Left renal pelvis (tissue), 4 donors: ENCODE measurements around the gene MNX1. TPM values are rescaled to one million over a fixed set of nuclear protein-coding genes. Genes with fewer than 3 reads are reported as not detected.

Experiments
- DNase-seq, 4 donors: peaks; one replicate each; pipeline ENCODE4 v3.0.0-alpha.2; 2013; ENCODE audit warnings: low read depth in 4 of 4, low spot score in 3 of 4
- polyA plus RNA-seq, 4 donors: library from polyadenylated mRNA; unstranded; fragments of 120-200 nt; gene quantifications; one replicate each; pipeline ENCODE4 v1.2.1, GENCODE V29; 2013; ENCODE audit not compliant: insufficient read length in 4 of 4

The MNX1 gene
- polyA plus RNA-seq, 4 donors, result 0.14 to 0.32 TPM; not detected in 2

GRCh38 chr7:157033483-157034473, 23.3 kb upstream of the MNX1 start:
- DNase-seq, result no peak

GRCh38 chr7:157032644-157033482, 22.4 kb upstream of the MNX1 start:
- DNase-seq, result no peak

- no peak for DNase-seq
Measured at GRCh38 chr7:157032128-157032527, 21.7 kb upstream of the MNX1 start.

GRCh38 chr7:157028199-157028903, 17.9 kb upstream of the MNX1 start:
- no peak for DNase-seq

- DNase-seq, result no peak
Measured at GRCh38 chr7:157027568-157028198, 17.2 kb upstream of the MNX1 start.

- no peak for DNase-seq
Measured at GRCh38 chr7:157024716-157025115, 14.3 kb upstream of the MNX1 start.

- DNase-seq, result no peak
Measured at GRCh38 chr7:157023589-157023905, 13.1 kb upstream of the MNX1 start.

GRCh38 chr7:157022681-157023588, 12.5 kb upstream of the MNX1 start:
- no peak for DNase-seq

- DNase-seq, result no peak
Measured at GRCh38 chr7:157021871-157022680, 11.6 kb upstream of the MNX1 start.

- no peak for DNase-seq
Measured at GRCh38 chr7:157021071-157021870, 10.8 kb upstream of the MNX1 start.

- no peak for DNase-seq
Measured at GRCh38 chr7:157020514-157021070, 10.1 kb upstream of the MNX1 start.

- DNase-seq, result no peak
Measured at GRCh38 chr7:157019718-157020451, 9.4 kb upstream of the MNX1 start.

- no peak for DNase-seq
Measured at GRCh38 chr7:157018997-157019608, 8.6 kb upstream of the MNX1 start.

GRCh38 chr7:157018328-157018996, 8.0 kb upstream of the MNX1 start:
- no peak for DNase-seq

GRCh38 chr7:157017603-157018327, 7.3 kb upstream of the MNX1 start:
- DNase-seq, result no peak
